Frontal cortex (tissue), 4 donors: ENCODE measurements around the gene TCHP. TPM values are rescaled to one million over a fixed set of nuclear protein-coding genes. Genes with fewer than 3 reads are reported as not detected.

Experiments
- DNase-seq, 2 donors: peaks; one replicate each; pipeline ENCODE4 v3.0.0; 2012; ENCODE audit warnings: low spot score in 2 of 2
- FAIRE-seq: peaks from 2 replicates; lab custom pipeline; 2012; peaks lifted over from hg19 to GRCh38; lab: Jason Lieb, UNC
- small RNA-seq: library from RNA; depleted of rRNA; stranded (forward); fragments of <200 nt; gene quantifications from one replicate; pipeline ENCODE3, GENCODE V24; 2014
- total RNA-seq: library from RNA; depleted of rRNA; stranded (reverse); fragments of >200 nt; gene quantifications from one replicate; pipeline ENCODE4 v1.2.3, GENCODE V29; 2014
- donor health status: control.
- donor health status: control.
- donor health status: control.

Gene TCHP
- total RNA-seq, 1 donor from 2014 or later = 5.3 TPM

GRCh38 chr12:109952160-109952858 is 52.2 kb downstream of the TCHP start:
- DNase-seq (no peak), FAIRE-seq (no peak)

GRCh38 chr12:109952873-109953272 is 52.8 kb downstream of the TCHP start:
- no peak for FAIRE-seq

DNA sequence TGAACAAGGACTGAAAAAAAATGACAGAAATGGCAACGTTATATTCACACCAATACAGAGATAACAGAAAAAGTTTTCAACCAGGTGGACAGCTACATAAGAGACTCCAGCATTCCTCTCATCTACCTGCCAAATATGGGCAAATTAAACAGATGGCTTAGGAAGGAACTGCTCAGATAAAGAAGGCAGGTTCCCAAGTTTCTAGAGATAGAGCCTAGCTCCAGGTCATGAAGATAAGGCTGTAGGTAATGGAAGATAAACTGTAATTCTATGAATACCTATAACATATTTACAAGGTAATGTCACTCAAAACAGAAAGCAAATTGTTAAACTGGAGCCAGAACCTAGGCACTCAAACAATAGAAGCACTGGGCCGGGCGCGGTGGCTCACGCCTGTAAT is 53.6 kb downstream of the TCHP start:
- FAIRE-seq = no peak

More at GRCh38 chr12:109952873-109953272, 52.8 kb downstream of the TCHP start:
- DNase-seq = no peak

DNA sequence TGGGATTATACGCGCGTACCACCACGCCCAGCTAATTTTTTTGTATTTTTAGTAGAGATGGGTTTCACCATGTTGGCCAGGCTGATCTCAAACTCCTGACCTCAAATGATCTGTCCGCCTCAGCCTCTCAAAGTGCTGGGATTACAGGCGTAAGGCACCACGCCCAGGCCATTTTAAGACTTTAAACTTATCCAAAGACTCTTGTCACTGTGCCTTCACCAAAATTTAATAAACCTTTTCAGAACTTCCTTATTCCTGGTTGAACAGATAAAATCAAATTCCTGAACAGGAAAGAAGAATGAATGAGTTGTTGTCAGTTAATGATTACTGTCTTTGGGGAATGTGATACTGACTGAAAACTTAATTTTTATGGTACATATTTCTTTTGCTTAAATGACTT is 58.3 kb downstream of the TCHP start:
- DNase-seq = no peak
- no peak for FAIRE-seq

More for the DNA sequence above, 53.6 kb downstream of the TCHP start:
- no peak for DNase-seq

GRCh38 chr12:109959411-109960093 is 59.5 kb downstream of the TCHP start:
- DNase-seq (no peak), FAIRE-seq (no peak)

- DNase-seq (no peak), FAIRE-seq (no peak)
These were observed 61.1 kb downstream of the TCHP start for GRCh38 chr12:109961201-109961600.

- FAIRE-seq (no peak), DNase-seq (no peak)
These were observed 61.5 kb downstream of the TCHP start for GRCh38 chr12:109961612-109962011.

DNA sequence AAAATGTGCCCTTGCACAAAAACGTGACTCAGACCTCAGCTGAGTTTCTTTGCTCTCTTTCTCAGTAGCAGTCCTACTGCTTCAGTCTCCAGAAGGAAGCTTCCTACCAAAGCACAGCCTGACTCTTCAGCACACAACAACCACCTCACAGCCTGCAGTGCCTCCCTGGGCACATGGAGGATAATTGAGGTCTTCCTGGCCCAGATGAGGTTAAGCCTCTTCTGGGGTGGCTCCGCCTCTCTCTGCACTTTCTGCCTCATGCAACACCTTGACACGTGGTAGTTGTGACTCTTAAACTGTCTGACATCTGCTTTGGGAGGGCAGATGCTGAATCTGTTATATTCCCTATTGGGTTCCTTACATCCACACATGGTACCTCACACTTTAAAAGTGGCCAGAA is 62.3 kb downstream of the TCHP start:
- DNase-seq (no peak), FAIRE-seq (no peak)

GRCh38 chr12:109963330-109963729 is 63.3 kb downstream of the TCHP start:
- FAIRE-seq = no peak
- no peak for DNase-seq

GRCh38 chr12:109963743-109964429 is 63.8 kb downstream of the TCHP start:
- FAIRE-seq (no peak), DNase-seq (no peak)

GRCh38 chr12:109966546-109966945 is 66.5 kb downstream of the TCHP start:
- FAIRE-seq (no peak), DNase-seq (no peak)

- DNase-seq (no peak), FAIRE-seq (no peak)
These were observed 67.4 kb downstream of the TCHP start for GRCh38 chr12:109967383-109968031.

Small RNAs within 50 kb of the gene (small RNA-seq; reads per million reads assigned to genes)
- gene RN7SL441P = not detected

Other genes starting within 250 kb of the TCHP start
- gene FAM222A, start 186.4 kb upstream of the TCHP start, total RNA-seq = 2.9 TPM
- gene TRPV4, start 66.9 kb upstream of the TCHP start, total RNA-seq = not detected
- gene GLTP, start 19.7 kb upstream of the TCHP start, total RNA-seq = 16.3 TPM
- gene GIT2, start 96.1 kb downstream of the TCHP start, total RNA-seq = 20.4 TPM
- 24.9 TPM for gene ANKRD13A, start 99.2 kb downstream of the TCHP start, total RNA-seq
- gene C12orf76, start 148.2 kb downstream of the TCHP start, total RNA-seq = 113 TPM
- 118 TPM for gene IFT81, start 224.1 kb downstream of the TCHP start, total RNA-seq